NCI-H2227 (cell line): ENCODE measurements around the gene PKP1.

Experiments
- DNase-seq: peaks from one replicate; lab custom pipeline; 2025; ENCODE audit not compliant: unreplicated experiment; lab: John Stamatoyannopoulos, UW

The PKP1 gene

GRCh38 chr1:201281573-201281972 is 1.7 kb upstream of the PKP1 start:
- no peak for DNase-seq

- DNase-seq = no peak
Measured at GRCh38 chr1:201282216-201282615, 1.1 kb upstream of the PKP1 start.

- DNase-seq = no peak
Measured at GRCh38 chr1:201283836-201284553, 689 bp downstream of the PKP1 start.

GRCh38 chr1:201284636-201285035 is 1.3 kb downstream of the PKP1 start:
- no peak for DNase-seq

GRCh38 chr1:201285846-201286245 is 2.5 kb downstream of the PKP1 start:
- DNase-seq = no peak

GRCh38 chr1:201286445-201286844 is 3.1 kb downstream of the PKP1 start:
- no peak for DNase-seq

GRCh38 chr1:201288007-201288406 is 4.7 kb downstream of the PKP1 start:
- no peak for DNase-seq

GRCh38 chr1:201288765-201289164 is 5.5 kb downstream of the PKP1 start:
- no peak for DNase-seq

GRCh38 chr1:201290551-201290950 is 7.2 kb downstream of the PKP1 start:
- DNase-seq = no peak

- DNase-seq = no peak
Measured at GRCh38 chr1:201291916-201292315, 8.6 kb downstream of the PKP1 start.

GRCh38 chr1:201294876-201295275 is 11.6 kb downstream of the PKP1 start:
- DNase-seq = no peak

GRCh38 chr1:201295346-201295745 is 12.0 kb downstream of the PKP1 start:
- DNase-seq = no peak

GRCh38 chr1:201295861-201296260 is 12.6 kb downstream of the PKP1 start:
- no peak for DNase-seq

GRCh38 chr1:201296352-201296751 is 13.0 kb downstream of the PKP1 start:
- no peak for DNase-seq

- DNase-seq = no peak
Measured at GRCh38 chr1:201298396-201299381, 15.4 kb downstream of the PKP1 start.

- no peak for DNase-seq
Measured at GRCh38 chr1:201299968-201300367, 16.7 kb downstream of the PKP1 start.

- DNase-seq = no peak
Measured at GRCh38 chr1:201300641-201301040, 17.3 kb downstream of the PKP1 start.

GRCh38 chr1:201302163-201303152 is 19.2 kb downstream of the PKP1 start:
- DNase-seq = no peak

- no peak for DNase-seq
Measured at GRCh38 chr1:201304126-201304525, 20.8 kb downstream of the PKP1 start.

GRCh38 chr1:201305815-201306214 is 22.5 kb downstream of the PKP1 start:
- no peak for DNase-seq

- DNase-seq = no peak
Measured at GRCh38 chr1:201307231-201307630, 23.9 kb downstream of the PKP1 start.
